Amniotic epithelial cell (primary cell): ENCODE measurements around the gene MAPK13.
"Not testable (repeated sequence)": the region's sequence is repeated elsewhere in the genome, so short reads cannot be mapped to it uniquely, and the experiment has no call there.

Source experiments
- DNase-seq: peaks from one replicate; pipeline ENCODE4 v3.0.0-alpha.2; 2010; ENCODE audit warnings: low read depth

Gene MAPK13

DNA sequence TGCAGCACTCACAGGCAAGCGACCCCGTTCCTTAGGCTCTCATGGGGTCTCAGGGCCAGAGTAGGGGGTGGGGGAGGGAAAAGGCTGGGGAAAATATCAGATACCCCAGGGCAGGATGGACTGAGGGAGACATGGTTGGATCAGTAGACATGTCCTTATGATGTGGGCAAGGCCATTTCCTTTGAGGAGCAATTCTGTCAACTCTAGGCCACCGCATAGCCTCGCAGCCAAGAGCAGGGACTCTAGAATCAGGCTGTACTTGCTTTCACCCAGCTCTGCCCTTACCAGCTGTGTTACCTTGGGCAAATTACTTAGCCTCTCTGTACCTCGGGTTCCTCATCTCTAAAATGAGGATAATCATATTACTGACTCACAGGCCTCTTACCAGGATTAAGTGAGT, 2.2 kb upstream of the MAPK13 start:
- DNase-seq: no peak

DNA sequence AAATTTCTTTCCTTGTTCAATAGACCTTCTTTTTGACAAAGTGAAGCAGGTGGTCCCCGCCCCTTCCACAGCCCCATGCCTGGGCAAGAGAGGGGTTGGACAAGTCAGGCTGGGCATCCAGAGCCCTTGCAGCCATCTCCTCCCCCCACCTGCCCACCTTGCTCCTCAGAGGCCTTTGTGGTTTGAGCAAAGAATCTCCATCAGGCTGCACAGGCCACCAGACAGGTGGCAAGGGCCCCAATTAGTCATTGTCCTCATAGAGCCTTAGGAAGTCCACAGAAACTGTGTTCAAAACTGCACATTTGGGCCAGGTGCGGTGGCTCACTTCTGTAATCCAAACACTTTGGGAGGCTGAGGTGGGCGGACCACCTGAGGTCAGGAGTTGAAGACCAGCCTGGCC, 1.5 kb upstream of the MAPK13 start:
- DNase-seq: no peak

DNA sequence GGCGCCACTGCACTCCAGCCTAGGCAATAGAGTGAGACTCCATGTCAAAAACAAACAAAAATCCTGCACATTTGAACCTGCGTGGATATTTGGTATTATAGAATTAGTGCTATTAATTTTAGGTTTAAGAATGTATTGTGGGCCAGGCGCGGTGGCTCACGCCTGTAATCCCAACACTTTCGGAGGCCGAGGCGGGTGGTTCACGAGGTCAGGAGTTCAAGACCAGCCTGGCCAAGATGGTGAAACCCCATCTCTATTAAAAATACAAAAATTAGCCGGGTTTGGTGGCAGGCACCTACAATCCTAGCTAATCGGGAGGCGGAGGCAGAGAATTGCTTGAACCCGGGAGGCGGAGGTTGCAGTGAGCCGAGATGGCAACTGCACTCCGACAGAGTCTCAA, 979 bp upstream of the MAPK13 start:
- DNase-seq: not testable (repeated sequence)

DNA sequence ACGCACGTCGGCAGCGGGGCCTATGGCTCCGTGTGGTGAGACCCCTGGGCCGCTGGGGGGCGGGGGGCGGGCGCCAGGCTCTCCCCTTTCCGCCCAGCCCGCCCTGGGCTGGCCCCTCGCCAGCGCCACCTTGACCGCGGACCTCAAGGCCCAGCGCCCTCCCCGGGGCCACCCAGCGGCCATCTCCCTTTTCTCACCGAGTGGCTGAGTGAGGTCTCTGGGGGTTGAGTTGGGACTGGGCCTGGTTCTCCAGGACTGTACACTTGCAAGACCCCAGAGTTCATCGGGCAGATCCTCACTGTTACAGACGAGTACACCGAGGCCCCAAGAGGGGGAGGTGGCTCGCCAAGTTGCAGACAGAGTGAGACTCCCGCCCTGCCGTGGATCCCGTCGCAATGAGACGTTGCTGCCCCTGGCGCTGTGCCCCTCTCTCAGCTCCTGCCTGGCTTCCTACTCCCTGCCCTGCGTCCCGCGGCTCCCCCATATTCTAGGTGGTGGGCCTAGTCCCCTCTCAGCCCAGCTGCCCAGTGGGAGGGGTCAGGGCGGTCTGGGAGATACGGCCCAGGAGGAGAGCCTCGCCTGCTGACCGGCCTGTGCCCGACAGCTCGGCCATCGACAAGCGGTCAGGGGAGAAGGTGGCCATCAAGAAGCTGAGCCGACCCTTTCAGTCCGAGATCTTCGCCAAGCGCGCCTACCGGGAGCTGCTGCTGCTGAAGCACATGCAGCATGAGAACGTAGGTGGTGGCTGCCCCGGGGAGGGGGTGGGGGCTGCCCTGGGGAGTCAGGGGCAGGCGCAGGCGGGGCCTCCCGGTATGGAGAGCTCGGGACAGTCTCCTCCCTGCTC, 576 bp downstream of the MAPK13 start:
- DNase-seq: no peak

DNA sequence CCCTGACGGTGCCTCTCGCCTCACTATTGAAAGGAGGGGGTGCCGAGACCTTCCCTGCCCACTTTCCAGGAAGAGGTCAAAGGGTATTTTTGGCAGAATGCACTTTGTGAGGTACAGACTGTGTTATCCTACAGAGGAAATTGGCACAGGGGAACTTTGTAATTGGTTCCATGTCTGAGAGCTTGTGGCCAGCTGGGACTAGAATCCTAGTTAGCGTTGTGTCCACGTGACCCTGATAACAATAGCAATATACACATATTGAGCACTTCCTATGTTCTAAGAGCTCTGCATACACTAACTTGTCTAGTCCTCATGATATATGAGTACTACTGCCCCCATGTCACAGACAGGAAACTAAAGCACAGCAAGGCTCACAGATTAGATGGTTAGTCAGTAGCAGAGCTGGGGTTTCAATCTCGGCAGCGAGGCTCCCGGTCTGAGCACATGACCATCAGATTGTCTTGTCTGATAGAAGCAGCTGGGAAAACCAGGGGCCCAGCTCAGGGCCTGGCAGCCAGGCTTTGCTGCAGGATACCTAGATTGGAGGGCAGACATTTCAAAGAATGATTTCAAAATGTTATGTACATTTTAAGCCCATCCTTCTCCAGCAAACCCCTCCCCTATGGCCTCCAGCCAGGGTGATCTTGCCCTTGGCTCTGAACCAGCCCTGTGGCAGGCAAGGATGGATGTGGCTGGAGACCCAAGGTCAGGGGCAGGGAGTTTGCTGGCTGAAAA, 1.4 kb downstream of the MAPK13 start:
- peak; percentile 94 for DNase-seq

DNA sequence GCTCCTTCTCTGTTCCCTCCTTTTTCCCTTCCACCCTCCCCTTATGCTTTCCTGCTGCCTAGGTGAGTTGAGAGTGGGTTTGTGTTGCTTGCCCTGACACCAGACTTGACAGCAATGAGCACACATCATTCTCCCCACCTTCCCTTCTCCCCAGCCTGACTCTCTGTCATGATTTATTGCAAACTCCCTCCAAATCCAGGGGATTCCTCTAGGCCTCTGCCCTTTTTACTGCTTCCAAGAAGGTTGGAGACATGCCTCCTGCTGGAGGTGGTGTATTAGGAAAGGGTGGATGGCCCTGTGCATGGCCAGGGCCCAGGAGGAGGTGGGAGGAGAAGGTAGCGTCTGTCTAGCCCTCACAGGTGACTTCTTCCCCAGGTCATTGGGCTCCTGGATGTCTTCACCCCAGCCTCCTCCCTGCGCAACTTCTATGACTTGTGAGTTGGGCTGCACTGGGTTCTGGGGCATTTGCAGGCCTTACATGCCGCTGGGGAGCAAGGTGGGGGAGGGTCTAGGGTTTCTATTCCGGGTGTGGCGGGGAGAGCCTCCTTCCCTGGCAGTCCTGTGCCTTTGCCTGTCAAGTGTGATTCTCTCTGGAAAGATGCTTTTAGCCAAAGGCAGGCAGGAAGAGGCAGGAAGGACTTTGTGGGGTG, 2.1 kb downstream of the MAPK13 start:
- DNase-seq: no peak

DNA sequence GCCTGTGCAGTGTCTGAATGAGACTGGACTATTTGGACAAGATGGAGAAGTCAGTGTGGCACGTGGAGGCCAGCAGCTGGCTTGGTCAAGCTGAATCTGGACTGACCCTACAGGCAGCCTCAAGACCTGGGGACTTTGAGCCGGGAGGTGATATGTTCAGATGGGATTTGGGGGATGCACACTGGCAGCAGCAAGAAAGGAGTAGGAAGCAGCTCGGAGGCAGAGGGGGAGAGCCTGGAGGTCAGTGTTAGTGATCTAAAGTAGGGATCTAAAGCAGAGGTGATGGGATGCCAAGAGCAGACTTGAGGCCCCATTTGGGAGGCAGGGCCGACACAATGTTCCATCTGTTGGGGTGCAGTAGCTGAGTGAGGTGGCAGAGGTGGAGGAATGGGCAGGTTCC, 2.8 kb downstream of the MAPK13 start:
- DNase-seq: no peak

DNA sequence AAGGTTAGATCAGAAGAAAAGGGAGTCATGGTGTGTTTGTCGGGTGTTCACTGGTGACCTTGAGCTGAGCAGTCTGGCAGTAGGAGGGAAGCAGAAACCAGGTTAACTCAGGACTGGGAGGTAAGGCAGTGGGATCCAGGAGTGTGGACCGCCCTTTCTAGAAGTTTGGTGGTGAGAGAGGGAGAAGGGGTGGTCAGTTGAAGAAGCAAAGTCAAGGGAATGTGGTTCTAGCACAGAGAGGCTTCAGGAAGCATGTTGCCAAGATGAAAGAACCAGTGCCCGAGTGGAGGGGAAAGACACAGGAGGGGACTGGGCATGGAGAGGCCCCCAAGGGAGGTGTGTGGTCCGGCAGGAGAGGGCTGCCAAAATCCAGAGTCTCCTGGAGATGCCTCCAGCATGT, 3.6 kb downstream of the MAPK13 start:
- DNase-seq: no peak

DNA sequence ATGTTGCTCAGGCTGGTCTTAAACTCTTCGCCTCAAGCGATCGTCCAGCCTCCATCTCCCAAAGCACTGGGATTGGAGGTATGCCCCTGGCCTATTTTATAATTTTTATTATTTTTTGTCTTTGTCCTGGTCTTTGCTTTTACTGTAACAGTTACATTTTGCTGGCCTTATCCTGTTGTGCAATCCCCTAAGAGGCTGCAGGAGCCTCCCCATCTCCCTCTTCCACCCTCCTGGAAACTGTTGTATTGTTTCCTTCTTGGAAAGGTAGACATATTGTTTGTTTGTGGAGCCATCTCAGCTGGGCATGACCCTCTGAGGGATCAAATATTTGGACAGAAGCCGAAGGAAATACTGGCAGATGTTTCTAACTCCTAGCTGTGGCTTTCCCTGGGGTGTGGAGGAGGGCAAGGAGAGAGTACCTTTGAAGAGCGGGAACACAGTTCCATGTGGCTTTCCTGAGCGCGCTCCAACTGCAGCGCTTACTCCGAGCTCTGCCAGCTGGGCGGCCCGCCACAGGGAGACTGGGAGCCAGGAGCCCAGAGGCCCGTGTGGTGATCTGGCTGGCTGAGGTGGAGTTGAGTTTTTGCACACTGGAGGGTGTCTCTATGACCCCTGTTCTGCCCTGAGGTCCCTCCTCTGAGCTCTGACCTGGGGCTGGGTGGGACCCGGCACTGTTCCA, 4.9 kb downstream of the MAPK13 start:
- DNase-seq: no peak

DNA sequence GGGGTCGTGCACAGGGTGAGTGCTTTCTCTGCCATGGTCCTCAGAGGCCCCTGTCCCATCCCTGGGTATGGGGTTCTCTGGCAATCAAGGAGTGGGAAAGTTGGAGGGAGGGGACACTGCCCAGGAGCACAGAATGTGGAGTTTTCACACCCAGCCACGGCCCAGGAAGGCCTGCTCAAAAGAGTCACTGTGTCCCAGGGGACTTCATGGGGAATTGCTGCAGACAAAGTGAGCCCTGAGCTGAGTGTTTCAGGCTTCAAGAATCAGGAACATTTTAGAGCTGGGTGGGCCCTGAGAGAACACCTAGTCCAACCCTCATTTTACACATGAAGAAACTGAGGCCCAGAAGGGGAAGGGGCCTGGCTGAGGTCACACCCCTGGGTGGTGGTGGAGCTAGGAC, 5.7 kb downstream of the MAPK13 start:
- no peak for DNase-seq

DNA sequence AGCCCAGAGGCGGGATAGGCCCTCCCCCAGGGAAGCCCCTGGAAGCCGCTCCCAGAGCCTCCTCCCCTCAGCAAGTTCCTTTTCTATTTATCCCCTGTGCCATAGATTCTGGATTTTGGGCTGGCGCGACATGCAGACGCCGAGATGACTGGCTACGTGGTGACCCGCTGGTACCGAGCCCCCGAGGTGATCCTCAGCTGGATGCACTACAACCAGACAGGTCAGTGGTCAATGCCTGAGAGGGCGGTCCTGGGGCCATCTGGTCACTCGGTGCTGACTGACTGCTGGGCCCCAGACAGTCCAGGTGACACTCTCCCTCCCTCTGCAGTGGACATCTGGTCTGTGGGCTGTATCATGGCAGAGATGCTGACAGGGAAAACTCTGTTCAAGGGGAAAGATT, 6.2 kb downstream of the MAPK13 start:
- no peak for DNase-seq

DNA sequence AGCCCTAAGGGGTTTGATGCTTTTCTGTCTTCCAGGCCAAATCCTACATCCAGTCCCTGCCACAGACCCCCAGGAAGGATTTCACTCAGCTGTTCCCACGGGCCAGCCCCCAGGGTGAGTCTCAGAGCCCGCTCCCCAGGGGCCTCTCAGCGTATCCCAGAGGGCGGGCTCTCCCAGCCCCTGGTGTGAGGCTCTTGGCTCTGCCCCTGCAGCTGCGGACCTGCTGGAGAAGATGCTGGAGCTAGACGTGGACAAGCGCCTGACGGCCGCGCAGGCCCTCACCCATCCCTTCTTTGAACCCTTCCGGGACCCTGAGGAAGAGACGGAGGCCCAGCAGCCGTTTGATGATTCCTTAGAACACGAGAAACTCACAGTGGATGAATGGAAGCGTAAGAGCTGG, 8.4 kb downstream of the MAPK13 start:
- DNase-seq: no peak

DNA sequence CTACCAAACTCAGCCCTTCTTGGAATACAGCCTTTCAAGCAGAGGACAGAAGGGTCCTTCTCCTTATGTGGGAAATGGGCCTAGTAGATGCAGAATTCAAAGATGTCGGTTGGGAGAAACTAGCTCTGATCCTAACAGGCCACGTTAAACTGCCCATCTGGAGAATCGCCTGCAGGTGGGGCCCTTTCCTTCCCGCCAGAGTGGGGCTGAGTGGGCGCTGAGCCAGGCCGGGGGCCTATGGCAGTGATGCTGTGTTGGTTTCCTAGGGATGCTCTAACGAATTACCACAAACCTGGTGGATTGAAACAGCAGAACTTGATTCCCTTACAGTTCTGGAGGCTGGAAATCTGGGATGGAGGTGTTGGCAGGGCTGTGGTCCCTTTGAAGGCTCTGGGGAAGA, 9.1 kb downstream of the MAPK13 start:
- DNase-seq: peak; percentile 45

DNA sequence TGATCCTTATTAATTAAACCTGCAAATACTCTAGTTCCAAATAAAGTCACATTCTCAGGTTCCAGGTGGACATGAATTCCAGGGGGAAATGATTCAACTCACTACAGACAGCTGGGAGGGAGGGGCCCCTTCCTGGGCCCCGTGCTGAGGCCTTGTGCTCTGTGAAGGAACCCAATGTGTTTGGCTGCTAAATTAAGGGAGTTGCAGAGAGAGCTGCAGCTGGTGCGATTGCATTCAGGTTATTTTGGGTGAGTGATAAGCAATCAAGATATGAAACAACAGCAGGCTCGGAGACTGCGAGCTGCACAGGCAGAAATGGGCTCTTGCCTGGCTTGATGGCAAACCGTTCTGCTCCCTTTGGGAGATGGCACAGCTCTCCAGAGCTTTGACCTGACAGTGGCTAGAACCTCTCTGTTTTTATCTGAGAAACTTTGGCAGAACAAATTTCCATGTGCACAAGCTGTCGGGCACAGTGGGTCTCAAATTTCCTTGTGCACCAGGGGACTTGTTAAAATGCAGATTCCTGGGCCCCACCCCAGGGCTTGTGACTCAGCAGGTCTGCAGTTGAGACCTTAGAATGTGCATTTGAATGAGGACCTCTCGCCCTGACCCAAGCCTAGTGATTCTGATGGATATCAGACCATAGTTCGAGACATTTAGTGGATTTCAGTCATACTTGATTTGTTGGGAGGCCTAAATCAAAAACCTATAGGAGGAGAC, 9.8 kb downstream of the MAPK13 start:
- no peak for DNase-seq

DNA sequence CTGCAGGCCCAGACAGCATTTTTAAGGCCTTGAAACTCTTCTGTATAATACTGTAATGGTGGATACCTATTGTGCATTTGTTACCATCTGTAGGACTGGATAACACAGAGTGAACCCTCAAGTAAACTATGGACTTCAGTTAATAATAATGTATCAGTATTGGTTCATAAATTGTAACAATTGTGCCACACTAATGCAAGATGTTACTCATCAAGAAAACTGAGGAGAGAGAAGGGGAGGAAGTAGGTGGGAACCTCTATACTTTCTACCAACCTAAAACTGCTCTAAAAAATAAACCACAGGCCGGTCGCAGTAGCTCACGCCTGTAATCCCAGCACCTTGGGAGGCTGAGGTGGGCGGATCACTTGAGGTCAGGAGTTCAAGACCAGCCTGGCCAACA, 10.8 kb downstream of the MAPK13 start:
- DNase-seq: no peak

DNA sequence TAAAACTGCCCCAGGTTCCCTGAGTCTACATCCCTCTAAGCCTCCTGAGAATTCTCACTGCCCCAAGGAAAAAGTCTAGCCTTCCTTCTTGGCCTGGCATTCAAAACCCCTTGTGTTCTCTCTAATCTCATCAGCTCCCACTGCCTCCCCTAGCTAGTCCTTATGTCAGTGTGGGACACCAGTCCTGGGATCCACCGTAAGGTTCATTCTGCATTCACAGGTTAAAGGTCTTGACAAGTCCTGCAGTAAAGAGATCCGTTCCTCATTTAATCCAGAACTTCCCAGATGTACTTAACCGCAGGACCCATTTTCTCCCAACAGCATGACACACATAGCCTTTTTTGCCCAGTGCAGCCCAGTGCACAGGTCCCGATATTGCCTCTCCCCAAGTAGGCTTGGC, 11.6 kb downstream of the MAPK13 start:
- no peak for DNase-seq

DNA sequence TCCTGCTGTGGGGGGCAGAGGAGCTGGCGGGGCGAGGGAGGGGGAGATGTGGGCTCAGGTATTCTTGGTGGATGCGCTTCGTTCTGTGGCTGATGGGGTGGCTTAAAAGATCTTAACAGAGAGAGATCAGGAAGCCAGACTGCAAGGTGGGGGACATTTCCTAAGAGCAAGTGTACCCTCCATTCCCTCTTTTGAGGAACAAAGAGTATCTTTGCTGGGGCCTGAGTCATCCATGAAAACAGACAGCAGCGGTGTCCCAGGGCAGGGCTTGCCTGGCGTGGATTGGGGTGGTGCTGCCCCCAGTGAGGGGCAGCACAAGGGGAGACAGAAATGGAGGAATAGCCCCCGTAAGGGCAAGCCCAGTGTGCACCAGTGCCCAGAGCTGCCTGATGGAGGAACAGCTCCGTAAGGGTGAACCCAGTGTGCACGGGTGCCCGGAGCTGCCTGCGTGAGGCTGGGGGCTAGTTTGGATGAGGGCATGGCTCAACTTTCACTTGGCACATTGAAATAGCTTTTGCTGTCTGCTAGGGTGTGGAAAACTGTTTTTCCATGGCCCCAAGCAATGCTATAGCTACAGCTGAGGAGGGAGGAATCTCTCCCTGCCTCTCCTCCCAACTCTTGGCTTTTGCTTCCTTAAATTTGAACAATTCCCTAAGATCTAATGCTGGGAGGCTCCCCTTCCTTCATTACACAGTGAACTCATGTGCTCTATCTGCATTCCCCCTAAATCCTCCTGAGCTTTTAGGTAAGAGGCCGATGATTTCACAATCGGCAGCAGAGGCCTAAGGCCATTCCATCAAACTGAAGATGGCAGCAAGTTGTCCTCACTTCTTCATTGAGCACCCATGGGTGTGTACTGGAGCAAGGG, 12.9 kb downstream of the MAPK13 start:
- peak; percentile 42 for DNase-seq

DNA sequence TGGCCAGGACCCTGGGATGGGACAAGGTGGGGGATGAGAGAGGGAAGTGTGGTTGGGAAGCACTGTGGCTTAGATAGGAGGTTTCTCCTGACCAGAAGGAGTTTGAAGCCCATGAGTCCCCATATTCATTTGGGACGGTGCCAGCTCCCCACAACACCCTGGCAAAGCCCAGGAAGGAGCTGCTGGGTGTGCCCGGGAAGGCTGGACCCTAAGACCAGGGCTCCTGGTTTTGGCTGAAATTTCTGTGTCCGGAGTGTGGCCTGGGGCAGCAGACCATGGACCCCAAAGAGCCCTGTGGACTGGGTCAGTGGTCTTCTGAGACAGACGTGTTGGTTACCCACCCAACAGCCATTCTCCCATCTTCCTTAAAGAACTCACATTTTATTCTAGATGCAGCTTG, 15.2 kb downstream of the MAPK13 start:
- no peak for DNase-seq

DNA sequence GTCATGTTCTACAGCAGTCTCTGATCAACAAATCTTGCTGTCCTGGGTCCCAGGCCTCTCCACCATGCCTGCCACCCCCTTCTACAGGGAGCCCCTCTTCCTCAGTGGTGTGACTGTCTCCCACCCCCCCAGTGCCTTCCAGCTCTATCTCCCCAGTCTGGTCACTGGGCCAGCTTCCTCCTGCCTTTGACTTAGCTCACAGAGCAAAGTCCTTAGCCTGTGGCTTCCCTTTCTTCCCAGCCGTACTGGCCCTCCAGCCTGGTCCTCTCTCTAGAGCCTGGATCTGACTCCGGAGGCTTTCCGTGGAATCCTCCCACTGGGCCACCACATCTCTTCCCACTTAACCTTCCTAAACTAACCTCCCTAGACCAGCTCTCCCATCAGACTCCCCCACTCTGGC, 17.0 kb downstream of the MAPK13 start:
- DNase-seq: no peak

DNA sequence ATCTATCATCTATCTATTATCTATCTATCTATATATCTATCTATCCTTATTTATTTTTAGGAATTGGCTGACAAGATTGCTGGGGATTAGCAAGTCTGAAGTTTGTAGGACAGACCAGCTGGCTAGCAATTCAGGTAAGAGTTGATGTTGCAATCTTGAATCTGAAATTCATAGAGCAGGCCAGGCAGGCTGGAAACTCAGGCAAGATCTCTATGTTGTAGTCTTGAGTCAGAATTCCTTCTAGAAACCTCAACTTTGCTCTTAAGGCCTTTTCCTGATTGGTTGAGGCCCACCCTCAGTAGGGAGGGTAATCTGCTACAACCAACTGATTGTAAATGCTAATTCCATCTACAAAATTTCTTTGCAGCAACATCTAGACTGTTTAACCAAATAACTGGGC, 19.2 kb downstream of the MAPK13 start:
- peak; percentile 66 for DNase-seq

DNA sequence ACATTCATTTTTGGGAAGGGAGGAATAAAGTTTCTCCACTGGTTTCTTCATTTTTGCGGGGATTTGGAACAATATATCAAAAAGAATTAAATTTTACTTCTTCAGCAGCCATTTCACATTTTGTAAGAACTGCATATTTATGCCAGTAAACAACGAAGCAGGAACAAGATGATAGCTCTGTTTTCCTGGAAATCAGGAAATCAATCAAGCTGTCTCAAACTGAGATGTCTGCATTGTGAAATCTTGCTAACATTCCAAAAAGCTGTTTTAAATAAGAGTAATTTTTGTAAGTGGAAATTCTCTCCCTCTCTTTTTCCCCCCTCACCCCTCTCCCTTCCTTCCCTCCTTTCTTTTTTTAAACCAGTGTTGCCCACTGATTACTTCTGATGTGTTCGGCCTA, 20.0 kb downstream of the MAPK13 start:
- peak; percentile 81 for DNase-seq
